GM21576 (cell line): ENCODE data around the gene FNIP1.
"Not testable (repeated sequence)": the region's sequence is repeated elsewhere in the genome, so short reads cannot be mapped to it uniquely, and the experiment has no call there.

Source experiments
- ATAC-seq: cut with Tn5 transposase; IDR thresholded peaks from one replicate; pipeline ENCODE4 v1.9.1; 2021; ENCODE audit warnings: mild to moderate bottlenecking, moderate library complexity; ENCODE audit not compliant: unreplicated experiment

Gene FNIP1

GRCh38 chr5:131787736-131788135 lies 9.1 kb downstream of the FNIP1 start:
- no peak for ATAC-seq

GRCh38 chr5:131786900-131787692 lies 9.7 kb downstream of the FNIP1 start:
- no peak for ATAC-seq

GRCh38 chr5:131786036-131786435 lies 10.8 kb downstream of the FNIP1 start:
- no peak for ATAC-seq

- ATAC-seq = no peak
These were observed 12.9 kb downstream of the FNIP1 start for GRCh38 chr5:131783874-131784273.

- no peak for ATAC-seq
These were observed 13.5 kb downstream of the FNIP1 start for GRCh38 chr5:131783357-131783756.

- no peak for ATAC-seq
These were observed 14.1 kb downstream of the FNIP1 start for GRCh38 chr5:131782717-131783116.

- ATAC-seq = not testable (repeated sequence)
These were observed 18.7 kb downstream of the FNIP1 start for GRCh38 chr5:131778141-131778540.

- no peak for ATAC-seq
These were observed 20.4 kb downstream of the FNIP1 start for GRCh38 chr5:131776450-131776849.

- ATAC-seq = no peak
These were observed 22.0 kb downstream of the FNIP1 start for GRCh38 chr5:131774652-131775367.

GRCh38 chr5:131773805-131774204 lies 23.0 kb downstream of the FNIP1 start:
- ATAC-seq = no peak

- no peak for ATAC-seq
These were observed 25.1 kb downstream of the FNIP1 start for GRCh38 chr5:131771692-131772091.

- no peak for ATAC-seq
These were observed 26.9 kb downstream of the FNIP1 start for GRCh38 chr5:131769961-131770360.

GRCh38 chr5:131769336-131769735 lies 27.5 kb downstream of the FNIP1 start:
- ATAC-seq = no peak

GRCh38 chr5:131767891-131768290 lies 28.9 kb downstream of the FNIP1 start:
- no peak for ATAC-seq

- no peak for ATAC-seq
These were observed 30.1 kb downstream of the FNIP1 start for GRCh38 chr5:131766689-131767088.

- ATAC-seq = no peak
These were observed 31.6 kb downstream of the FNIP1 start for GRCh38 chr5:131765261-131765660.

- no peak for ATAC-seq
These were observed 32.8 kb downstream of the FNIP1 start for GRCh38 chr5:131763968-131764367.

GRCh38 chr5:131760793-131761192 lies 36.0 kb downstream of the FNIP1 start:
- ATAC-seq = no peak

GRCh38 chr5:131759704-131760103 lies 37.1 kb downstream of the FNIP1 start:
- no peak for ATAC-seq

- peak; percentile 38 for ATAC-seq
These were observed 38.3 kb downstream of the FNIP1 start for GRCh38 chr5:131758520-131758900.

GRCh38 chr5:131757830-131758519 lies 38.8 kb downstream of the FNIP1 start:
- peak; percentile 63 for ATAC-seq

GRCh38 chr5:131756942-131757341 lies 39.9 kb downstream of the FNIP1 start:
- ATAC-seq = no peak
